Left hindlimb (tissue), 1 donor: Measurements from ENCODE around the gene XPO4.
"Not testable (repeated sequence)": the region's sequence is repeated elsewhere in the genome, so short reads cannot be mapped to it uniquely, and the experiment has no call there.

Experiments used
- DNase-seq: peaks from one replicate; pipeline ENCODE4 v3.0.0-alpha.2; 2018

Gene XPO4

GRCh38 chr13:20902438-20903163 lies at the start of gene XPO4:
XPO4 (minus strand) TSS chr13:20902746; CDS start chr13:20902738, 8 bp downstream.
- DNase-seq: peak; percentile 88

DNA sequence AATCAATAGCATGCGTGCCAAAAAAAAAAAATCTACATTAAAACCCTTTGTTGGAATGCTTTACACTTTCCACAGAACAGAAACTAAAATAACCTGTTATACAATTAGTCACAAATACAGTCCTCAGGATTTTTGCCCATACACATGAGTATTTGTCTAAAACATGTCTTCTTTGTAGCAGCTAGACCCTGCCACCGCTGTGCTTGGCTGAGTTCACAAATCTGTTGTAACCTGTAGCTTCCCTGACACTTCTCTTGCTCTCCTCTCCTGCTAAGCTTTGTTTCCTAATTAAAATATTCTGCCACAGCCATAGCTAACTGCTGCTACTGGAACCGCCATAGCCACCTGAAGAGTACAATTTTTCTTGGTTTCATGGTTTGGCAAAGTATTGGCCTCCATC lies 45.5 kb upstream of the XPO4 start:
- not testable (repeated sequence) for DNase-seq

GRCh38 chr13:20945952-20946383 lies 43.4 kb upstream of the XPO4 start:
- no peak for DNase-seq

- DNase-seq: peak; percentile 43
Measured at GRCh38 chr13:20942938-20943559, 40.5 kb upstream of the XPO4 start.

DNA sequence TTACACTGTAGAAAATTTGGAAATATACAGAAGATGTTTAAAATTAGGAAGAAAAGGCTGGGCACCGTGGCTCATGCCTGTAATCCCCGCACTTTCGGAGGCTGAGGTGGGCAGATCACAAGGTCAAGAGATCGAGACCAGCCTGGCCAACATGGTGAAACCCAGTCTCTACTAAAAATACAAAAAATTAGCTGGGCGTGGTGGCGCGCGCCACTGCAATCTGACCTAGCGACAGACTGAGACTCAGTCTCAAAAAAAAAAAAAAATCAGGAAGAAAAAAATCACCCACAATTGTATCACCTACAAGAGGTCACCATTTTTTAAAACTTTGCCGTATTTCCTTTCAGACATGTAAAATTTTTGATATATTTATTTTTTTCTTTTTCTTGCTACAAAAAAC lies 38.0 kb upstream of the XPO4 start:
- DNase-seq: not testable (repeated sequence)

GRCh38 chr13:20940083-20940482 lies 37.5 kb upstream of the XPO4 start:
- DNase-seq: no peak

DNA sequence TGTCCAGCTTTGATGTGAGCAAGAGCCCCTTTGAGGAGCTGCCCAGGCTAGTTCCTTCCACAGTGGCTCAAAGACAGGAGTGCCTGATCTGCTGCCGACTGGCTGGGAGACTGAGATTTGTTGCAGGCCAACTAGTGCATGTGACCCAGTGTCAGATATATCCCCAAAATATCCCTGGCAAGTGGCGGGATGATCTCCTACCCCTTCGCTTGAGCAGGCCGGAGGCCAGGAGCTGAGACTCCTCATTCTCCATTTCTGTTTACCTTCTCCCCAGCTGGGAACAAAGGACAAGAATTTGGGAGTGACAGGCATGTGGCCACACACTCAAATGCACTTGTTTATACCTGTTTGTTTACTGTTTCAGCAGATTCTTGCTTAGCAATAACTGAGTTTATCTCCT lies 37.1 kb upstream of the XPO4 start:
- DNase-seq: no peak

DNA sequence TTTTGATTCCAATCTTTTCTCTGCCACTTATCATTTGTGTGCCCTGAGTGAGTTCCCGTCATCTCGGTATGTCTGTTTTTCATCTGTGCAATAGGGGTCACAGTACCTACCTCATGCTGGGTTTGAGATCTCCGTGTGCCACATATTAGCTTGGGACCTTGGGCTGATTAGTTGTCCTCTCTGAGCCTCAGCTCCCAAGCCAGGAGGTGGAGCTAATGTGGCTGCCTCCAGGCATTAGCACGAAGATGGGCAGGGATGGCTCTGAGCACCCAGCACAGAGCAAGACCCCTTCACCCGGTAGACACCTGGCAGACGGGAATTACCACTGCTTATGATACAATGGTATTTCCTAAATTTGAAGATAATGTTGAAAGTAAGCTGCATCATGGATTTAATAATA lies 35.8 kb upstream of the XPO4 start:
- no peak for DNase-seq

- DNase-seq: no peak
Measured at GRCh38 chr13:20927596-20928257, 25.2 kb upstream of the XPO4 start.

DNA sequence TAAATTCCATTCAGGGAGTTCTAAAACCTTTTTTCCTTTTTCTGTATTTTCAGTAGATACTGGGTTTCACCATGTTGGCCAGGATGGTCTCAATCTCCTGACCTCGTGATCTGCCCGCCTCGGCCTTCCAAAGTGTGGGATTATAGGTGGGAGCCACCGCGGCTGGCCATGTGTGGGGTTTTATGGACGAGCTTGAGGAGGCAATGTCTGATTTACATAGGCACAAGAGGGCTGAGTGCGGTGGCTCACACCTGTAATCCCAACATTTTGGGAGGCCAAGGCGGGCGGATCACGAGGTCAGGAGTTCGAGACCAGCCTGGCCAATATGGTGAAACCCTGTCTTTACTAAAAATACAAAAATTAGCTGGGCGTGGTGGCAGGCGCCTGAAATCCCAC lies 22.8 kb upstream of the XPO4 start:
- DNase-seq: not testable (repeated sequence)

GRCh38 chr13:20924758-20925394 lies 22.3 kb upstream of the XPO4 start:
- peak; percentile 81 for DNase-seq

DNA sequence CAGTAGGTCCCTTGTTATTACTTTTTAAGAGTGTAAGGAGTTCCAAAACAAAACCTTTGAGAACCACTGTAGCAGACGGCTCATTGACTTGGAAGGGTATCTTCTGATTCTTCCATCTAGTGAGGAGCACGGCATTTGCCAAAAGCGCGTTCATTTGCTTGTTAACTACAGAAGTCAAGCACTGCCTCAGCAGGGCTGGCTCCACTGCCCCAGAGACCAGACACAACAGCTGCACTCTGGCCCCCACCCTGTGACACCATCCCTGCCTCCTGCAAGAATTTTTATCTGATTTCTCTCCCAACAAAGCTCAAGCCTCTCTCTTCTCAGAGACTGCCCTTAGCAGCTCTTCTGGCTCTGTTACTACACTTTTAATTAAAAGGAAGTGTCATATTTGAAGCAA lies 20.7 kb upstream of the XPO4 start:
- DNase-seq: no peak

DNA sequence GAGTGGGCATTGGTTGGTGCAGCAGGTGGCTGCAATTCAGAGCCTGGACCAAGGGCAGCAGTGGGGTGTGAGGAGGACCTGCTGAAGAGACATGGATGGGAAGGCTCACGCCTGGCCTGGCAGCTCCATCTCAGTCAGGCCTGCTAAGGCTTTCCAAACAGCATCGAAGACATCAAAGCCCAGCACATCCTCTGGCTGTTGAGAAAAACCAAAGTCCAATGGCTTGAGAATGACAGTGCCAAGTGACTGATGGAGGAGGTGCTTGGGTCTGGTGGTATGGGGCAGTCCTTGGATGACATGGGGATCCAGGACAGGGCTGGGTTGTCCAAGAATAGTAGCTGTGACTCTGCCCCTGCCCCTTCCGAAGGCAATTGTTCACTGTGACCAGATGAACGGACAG lies 19.0 kb upstream of the XPO4 start:
- DNase-seq: no peak

DNA sequence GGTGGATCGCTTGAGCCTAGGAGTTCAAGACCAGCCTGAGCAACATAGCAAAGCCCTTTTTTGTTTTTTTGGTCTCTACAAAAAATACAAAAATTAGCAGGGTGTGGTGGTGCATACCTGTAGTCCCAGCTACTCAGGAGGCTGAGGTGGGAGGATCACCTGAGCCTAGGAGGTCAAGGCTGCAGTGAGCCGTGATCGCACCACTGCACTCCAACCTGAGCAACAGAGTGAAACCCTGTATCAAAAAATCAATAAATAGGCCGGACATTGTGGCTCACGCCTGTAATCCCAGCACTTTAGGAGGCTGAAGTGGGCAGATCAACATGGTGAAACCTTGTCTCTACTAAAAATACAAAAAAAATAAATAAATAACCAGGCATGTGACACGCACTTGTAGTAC lies 13.1 kb upstream of the XPO4 start:
- not testable (repeated sequence) for DNase-seq

- DNase-seq: no peak
Measured at GRCh38 chr13:20911037-20911436, 8.5 kb upstream of the XPO4 start.

- no peak for DNase-seq
Measured at GRCh38 chr13:20908714-20909497, 6.4 kb upstream of the XPO4 start.

- DNase-seq: no peak
Measured at GRCh38 chr13:20904908-20905307, 2.4 kb upstream of the XPO4 start.

DNA sequence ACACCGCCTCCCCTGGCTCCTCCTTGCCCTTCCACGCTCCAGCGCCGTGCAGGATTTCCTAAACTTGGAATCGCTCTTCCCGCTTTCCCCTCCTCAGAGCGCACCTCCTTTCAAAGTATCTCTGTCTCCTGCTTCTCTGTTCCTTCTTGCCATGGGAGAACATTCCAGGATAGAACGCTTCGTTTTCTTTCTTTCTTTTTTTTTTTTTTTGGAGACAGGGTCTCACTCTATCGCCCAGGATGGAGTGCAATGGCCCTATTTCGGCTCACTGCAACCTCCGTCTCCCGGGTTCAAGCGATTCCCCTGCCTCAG lies 574 bp upstream of the XPO4 start:
- DNase-seq: no peak

DNA sequence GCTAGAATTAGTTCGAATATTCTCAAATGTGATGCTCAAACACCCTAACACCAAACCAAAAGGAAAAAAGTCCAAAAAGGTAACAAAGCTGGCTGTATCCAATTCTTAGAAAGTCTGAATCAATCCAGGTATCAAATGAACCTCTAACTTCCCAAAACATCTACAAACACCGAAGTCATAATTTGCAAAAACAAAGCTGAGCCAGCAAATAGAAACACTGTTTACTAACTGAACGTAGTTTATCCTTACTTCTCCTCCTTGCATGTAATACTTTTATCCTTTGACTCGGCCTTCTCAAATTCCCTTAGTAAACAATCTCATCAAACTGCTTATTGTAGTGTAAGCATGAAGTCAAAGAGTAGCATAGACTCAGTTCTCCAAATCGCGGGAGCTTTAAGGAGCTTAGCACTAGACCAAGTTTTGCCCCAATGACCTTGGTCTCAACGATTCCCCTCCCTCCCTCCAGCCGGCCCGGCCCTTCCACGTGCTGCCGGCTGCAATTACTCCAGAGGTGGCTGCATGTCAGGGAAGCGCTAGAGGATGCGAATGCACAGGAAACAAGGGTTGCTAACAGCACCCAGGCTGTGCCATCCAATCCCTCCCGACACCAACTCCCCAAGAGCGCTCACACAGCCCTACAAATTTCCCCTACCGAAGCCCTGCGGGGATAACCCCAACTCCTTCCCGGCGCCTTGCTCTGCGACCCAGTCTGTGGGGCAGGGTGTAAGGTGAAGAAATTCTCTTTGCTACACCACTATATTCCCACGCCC lies 693 bp downstream of the XPO4 start:
- peak; percentile 39 for DNase-seq

GRCh38 chr13:20894245-20894644 lies 8.3 kb downstream of the XPO4 start:
- no peak for DNase-seq

- DNase-seq: no peak
Measured at GRCh38 chr13:20891768-20892167, 10.8 kb downstream of the XPO4 start.

GRCh38 chr13:20891034-20891433 lies 11.5 kb downstream of the XPO4 start:
- DNase-seq: no peak
